ENCODE results near the gene CTF1.

DNA sequence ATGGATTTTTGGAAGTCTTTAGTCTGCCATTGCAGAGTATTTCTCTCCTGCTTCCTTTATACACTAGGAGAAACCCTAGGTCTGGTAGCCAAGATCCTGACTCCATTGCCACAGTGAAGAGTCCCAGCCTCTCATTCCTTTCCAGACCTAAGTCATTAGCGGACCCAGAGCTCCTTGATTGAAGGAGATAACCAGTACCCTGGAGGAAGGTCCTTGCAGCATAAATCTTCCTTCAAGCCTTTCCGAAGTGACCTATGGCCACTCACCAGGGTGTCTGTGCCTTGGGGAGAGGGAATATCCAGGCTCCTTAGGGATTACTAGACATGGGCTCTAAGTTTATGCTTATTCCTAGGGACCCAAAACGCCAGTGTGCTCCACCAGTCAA, 38.3 kb upstream of the CTF1 start:
- TF ChIP-seq, protein P1, sequence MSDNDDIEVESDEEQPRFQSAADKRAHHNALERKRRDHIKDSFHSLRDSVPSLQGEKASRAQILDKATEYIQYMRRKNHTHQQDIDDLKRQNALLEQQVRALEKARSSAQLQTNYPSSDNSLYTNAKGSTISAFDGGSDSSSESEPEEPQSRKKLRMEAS (CRISPR knock-in tag; IDR thresholded peaks at IDR 0.05), result no peak
- TF ChIP-seq, protein P2, sequence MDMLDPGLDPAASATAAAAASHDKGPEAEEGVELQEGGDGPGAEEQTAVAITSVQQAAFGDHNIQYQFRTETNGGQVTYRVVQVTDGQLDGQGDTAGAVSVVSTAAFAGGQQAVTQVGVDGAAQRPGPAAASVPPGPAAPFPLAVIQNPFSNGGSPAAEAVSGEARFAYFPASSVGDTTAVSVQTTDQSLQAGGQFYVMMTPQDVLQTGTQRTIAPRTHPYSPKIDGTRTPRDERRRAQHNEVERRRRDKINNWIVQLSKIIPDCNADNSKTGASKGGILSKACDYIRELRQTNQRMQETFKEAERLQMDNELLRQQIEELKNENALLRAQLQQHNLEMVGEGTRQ (CRISPR knock-in tag; IDR thresholded peaks at IDR 0.05), result no peak
- TF ChIP-seq, protein P3, sequence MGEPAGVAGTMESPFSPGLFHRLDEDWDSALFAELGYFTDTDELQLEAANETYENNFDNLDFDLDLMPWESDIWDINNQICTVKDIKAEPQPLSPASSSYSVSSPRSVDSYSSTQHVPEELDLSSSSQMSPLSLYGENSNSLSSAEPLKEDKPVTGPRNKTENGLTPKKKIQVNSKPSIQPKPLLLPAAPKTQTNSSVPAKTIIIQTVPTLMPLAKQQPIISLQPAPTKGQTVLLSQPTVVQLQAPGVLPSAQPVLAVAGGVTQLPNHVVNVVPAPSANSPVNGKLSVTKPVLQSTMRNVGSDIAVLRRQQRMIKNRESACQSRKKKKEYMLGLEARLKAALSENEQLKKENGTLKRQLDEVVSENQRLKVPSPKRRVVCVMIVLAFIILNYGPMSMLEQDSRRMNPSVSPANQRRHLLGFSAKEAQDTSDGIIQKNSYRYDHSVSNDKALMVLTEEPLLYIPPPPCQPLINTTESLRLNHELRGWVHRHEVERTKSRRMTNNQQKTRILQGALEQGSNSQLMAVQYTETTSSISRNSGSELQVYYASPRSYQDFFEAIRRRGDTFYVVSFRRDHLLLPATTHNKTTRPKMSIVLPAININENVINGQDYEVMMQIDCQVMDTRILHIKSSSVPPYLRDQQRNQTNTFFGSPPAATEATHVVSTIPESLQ (CRISPR knock-in tag; IDR thresholded peaks at IDR 0.05), result no peak
- TF ChIP-seq, protein P4, sequence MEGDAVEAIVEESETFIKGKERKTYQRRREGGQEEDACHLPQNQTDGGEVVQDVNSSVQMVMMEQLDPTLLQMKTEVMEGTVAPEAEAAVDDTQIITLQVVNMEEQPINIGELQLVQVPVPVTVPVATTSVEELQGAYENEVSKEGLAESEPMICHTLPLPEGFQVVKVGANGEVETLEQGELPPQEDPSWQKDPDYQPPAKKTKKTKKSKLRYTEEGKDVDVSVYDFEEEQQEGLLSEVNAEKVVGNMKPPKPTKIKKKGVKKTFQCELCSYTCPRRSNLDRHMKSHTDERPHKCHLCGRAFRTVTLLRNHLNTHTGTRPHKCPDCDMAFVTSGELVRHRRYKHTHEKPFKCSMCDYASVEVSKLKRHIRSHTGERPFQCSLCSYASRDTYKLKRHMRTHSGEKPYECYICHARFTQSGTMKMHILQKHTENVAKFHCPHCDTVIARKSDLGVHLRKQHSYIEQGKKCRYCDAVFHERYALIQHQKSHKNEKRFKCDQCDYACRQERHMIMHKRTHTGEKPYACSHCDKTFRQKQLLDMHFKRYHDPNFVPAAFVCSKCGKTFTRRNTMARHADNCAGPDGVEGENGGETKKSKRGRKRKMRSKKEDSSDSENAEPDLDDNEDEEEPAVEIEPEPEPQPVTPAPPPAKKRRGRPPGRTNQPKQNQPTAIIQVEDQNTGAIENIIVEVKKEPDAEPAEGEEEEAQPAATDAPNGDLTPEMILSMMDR (IDR thresholded peaks at IDR 0.05), result no peak
- TF ChIP-seq, protein P5, sequence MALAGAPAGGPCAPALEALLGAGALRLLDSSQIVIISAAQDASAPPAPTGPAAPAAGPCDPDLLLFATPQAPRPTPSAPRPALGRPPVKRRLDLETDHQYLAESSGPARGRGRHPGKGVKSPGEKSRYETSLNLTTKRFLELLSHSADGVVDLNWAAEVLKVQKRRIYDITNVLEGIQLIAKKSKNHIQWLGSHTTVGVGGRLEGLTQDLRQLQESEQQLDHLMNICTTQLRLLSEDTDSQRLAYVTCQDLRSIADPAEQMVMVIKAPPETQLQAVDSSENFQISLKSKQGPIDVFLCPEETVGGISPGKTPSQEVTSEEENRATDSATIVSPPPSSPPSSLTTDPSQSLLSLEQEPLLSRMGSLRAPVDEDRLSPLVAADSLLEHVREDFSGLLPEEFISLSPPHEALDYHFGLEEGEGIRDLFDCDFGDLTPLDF (CRISPR knock-in tag; IDR thresholded peaks at IDR 0.05), result no peak
- TF ChIP-seq FOXK1 (CRISPR knock-in tag; IDR thresholded peaks at IDR 0.05), result no peak
- TF ChIP-seq, protein P6, sequence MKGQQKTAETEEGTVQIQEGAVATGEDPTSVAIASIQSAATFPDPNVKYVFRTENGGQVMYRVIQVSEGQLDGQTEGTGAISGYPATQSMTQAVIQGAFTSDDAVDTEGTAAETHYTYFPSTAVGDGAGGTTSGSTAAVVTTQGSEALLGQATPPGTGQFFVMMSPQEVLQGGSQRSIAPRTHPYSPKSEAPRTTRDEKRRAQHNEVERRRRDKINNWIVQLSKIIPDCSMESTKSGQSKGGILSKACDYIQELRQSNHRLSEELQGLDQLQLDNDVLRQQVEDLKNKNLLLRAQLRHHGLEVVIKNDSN (CRISPR knock-in tag; IDR thresholded peaks at IDR 0.05), result no peak
- TF ChIP-seq NFYB (CRISPR knock-in tag; conservative IDR thresholded peaks at IDR 0.05; ENCODE audit: low read depth), result no peak
- no peak for TF ChIP-seq NR3C1 (CRISPR knock-in tag; conservative IDR thresholded peaks at IDR 0.05; ENCODE audit: low read depth)
- no peak for TF ChIP-seq ATF1 (CRISPR knock-in tag; IDR thresholded peaks at IDR 0.05)
